MM.1S (cell line): ENCODE data around the gene PPP1CA.

Source experiments
- DNase-seq: peaks from one replicate; pipeline ENCODE4 v3.0.0-alpha.2; 2015
- H2AFZ ChIP-seq: fragments of 300-600 bp; sonication (generic); 2 replicates; pipeline ENCODE4 v1.6.0; 2016; ENCODE audit warnings: antibody characterized with exemption, low read length
- H3F3A ChIP-seq: fragments of 300-600 bp; sonication (generic); 2 replicates; pipeline ENCODE4 v1.6.1; 2016; ENCODE audit warnings: mild to moderate bottlenecking, antibody characterized with exemption, low read length, moderate library complexity, mixed read lengths; ENCODE audit not compliant: insufficient read depth
- H3K27ac ChIP-seq: fragments of 300-600 bp; sonication (generic); 2 replicates; pipeline ENCODE4 v1.5.1; 2016; ENCODE audit warnings: mild to moderate bottlenecking, low read length
- H3K27me3 ChIP-seq: fragments of 300-600 bp; sonication (generic); replicated peaks from 2 replicates; pipeline ENCODE4 v1.6.0; 2016; ENCODE audit warnings: low read length; ENCODE audit not compliant: insufficient read depth
- H3K36me3 ChIP-seq: fragments of 300-600 bp; sonication (generic); replicated peaks from 2 replicates; pipeline ENCODE4 v1.6.1; 2016; ENCODE audit warnings: mild to moderate bottlenecking, low read length, mixed read lengths; ENCODE audit not compliant: insufficient read depth
- H3K4me1 ChIP-seq: fragments of 300-600 bp; sonication (generic); 2 replicates; pipeline ENCODE4 v1.6.1; 2016; ENCODE audit warnings: low read length, mixed read lengths
- H3K4me2 ChIP-seq: fragments of 300-600 bp; sonication (generic); 2 replicates; pipeline ENCODE4 v1.6.0; 2016; ENCODE audit warnings: low read depth, low read length
- H3K4me3 ChIP-seq: fragments of 300-600 bp; sonication (generic); 2 replicates; pipeline ENCODE4 v1.5.1; 2016; ENCODE audit warnings: low read length, mixed read lengths
- H3K79me2 ChIP-seq: fragments of 300-600 bp; sonication (generic); 2 replicates; pipeline ENCODE4 v1.6.1; 2016; ENCODE audit warnings: mixed run types, low read length, mixed read lengths
- H3K9ac ChIP-seq: fragments of 300-600 bp; sonication (generic); 2 replicates; pipeline ENCODE4 v1.6.1; 2016; ENCODE audit warnings: low read length, mixed read lengths
- H3K9me2 ChIP-seq: fragments of 300-600 bp; sonication (generic); replicated peaks from 2 replicates; pipeline ENCODE4 v1.6.1; 2016; ENCODE audit warnings: mild to moderate bottlenecking, low read length, mixed read lengths; ENCODE audit not compliant: insufficient read depth
- H3K9me3 ChIP-seq: fragments of 300-600 bp; sonication (generic); replicated peaks from 2 replicates; pipeline ENCODE4 v1.6.1; 2016; ENCODE audit warnings: mild to moderate bottlenecking, low read length, mixed read lengths; ENCODE audit not compliant: insufficient read depth
- H4K20me1 ChIP-seq: fragments of 300-600 bp; sonication (generic); 2 replicates; pipeline ENCODE4 v1.6.1; 2016; ENCODE audit warnings: mild to moderate bottlenecking, low read length, moderate library complexity, mixed read lengths; ENCODE audit not compliant: insufficient read depth
- EZH2 ChIP-seq: fragments of 300-600 bp; sonication (generic); optimal IDR thresholded peaks from 2 replicates; pipeline ENCODE3; 2017; ENCODE audit warnings: low read depth, mild to moderate bottlenecking, antibody characterized with exemption, low read length, mixed read lengths
- EZH2phosphoT487 ChIP-seq: fragments of 300-600 bp; sonication (generic); IDR thresholded peaks from 2 replicates; pipeline ENCODE4 v1.6.1; 2018; ENCODE audit warnings: antibody characterized with exemption, low read length
- TF ChIP-seq, protein P1 (sequence below): fragments of 300-600 bp; sonication (generic); IDR thresholded peaks from 2 replicates; pipeline ENCODE4 v1.5.1; 2016; ENCODE audit warnings: antibody characterized with exemption, low read length, mixed read lengths

PPP1CA gene

DNA sequence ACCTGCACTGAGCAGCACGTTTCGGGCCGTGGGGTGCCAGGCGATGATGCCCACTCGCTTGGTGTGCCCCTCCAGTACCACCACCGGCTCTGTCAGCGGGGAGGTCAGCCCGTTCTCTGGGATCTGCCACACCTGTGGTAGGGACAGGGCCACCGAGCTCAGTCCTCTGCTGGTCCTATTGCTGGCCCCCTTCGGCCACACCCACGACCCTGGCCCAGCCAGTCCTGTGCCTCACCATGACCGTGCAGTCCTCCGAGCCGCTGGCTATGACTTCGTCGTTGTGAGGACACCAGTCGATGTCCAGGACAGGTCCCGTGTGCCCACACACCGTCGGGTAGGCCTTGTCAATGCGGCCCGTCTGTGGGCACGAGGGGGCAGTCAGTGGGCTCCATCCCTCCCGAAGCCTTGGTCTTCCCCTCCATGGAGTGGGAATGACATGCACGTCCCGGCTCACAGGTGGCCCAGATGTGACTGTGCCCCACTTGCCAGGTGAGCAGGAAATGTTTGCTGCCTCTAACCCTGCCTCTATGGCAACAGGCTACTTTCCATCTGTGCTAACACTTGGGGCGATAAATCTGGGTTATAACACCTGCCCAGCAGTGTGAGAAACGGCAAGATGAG, 40.2 kb upstream of the PPP1CA start:
- H3K36me3 ChIP-seq: no peaks in the 10 kb centered on the region
- H3K4me1 ChIP-seq: peaks cover 4% of the 10 kb centered on the region; the same call in 1 of the 2 replicates
- no peak overlapping the region for H2AFZ ChIP-seq
- H3K4me2 ChIP-seq: no peak overlapping the region
- H3K79me2 ChIP-seq: no peaks in the 10 kb centered on the region
- no peak overlapping the region for H3K9ac ChIP-seq
- no peaks in the 10 kb centered on the region for H3K27me3 ChIP-seq
- H3K27ac ChIP-seq: no peak overlapping the region
- no peak for DNase-seq
- no peaks in the 10 kb centered on the region for H4K20me1 ChIP-seq
- H3F3A ChIP-seq: no peaks in the 10 kb centered on the region
- no peaks in the 10 kb centered on the region for H3K9me3 ChIP-seq
- H3K4me3 ChIP-seq: no peak overlapping the region
- TF ChIP-seq, protein P1, sequence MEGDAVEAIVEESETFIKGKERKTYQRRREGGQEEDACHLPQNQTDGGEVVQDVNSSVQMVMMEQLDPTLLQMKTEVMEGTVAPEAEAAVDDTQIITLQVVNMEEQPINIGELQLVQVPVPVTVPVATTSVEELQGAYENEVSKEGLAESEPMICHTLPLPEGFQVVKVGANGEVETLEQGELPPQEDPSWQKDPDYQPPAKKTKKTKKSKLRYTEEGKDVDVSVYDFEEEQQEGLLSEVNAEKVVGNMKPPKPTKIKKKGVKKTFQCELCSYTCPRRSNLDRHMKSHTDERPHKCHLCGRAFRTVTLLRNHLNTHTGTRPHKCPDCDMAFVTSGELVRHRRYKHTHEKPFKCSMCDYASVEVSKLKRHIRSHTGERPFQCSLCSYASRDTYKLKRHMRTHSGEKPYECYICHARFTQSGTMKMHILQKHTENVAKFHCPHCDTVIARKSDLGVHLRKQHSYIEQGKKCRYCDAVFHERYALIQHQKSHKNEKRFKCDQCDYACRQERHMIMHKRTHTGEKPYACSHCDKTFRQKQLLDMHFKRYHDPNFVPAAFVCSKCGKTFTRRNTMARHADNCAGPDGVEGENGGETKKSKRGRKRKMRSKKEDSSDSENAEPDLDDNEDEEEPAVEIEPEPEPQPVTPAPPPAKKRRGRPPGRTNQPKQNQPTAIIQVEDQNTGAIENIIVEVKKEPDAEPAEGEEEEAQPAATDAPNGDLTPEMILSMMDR: no peak
- TF ChIP-seq EZH2 (no peak), EZH2phosphoT487 (no peak)
- no peaks in the 10 kb centered on the region for H3K9me2 ChIP-seq

DNA sequence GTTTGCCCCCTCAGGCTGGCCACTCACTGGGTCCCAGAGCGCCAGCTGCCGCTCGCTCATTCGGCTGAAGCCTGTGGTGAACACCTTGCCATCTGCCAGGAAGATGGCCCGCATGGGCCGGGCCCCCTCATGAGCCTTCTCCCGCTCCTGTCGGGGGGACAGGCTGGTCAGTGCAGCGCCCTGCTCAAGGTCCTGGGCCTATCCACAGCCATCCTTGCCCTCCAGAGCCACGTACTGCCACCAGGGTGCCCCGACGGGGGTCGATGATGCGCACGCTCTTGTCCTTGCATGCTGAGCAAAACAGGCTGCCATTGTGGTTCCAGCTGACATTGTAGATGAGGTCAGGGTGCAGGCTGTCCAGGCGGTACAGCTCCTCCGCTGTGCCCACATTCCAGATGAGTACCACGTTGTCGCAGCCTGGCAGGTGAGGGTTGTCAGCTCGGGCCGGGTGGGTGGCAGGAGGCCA, 39.5 kb upstream of the PPP1CA start:
- Histone ChIP-seq H3K27me3 (no peaks in the 10 kb centered on the region), H2AFZ (no peak overlapping the region), H3K9me2 (no peaks in the 10 kb centered on the region), H3F3A (no peaks in the 10 kb centered on the region), H3K27ac (no peak overlapping the region), H3K9me3 (no peaks in the 10 kb centered on the region), H4K20me1 (no peaks in the 10 kb centered on the region), H3K36me3 (no peaks in the 10 kb centered on the region), H3K79me2 (no peaks in the 10 kb centered on the region), H3K4me3 (no peak overlapping the region), H3K4me1 (peaks cover 4% of the 10 kb centered on the region; the same call in 1 of the 2 replicates), H3K9ac (no peak overlapping the region), H3K4me2 (no peak overlapping the region)
- DNase-seq: no peak
- no peak for TF ChIP-seq EZH2phosphoT487
- TF ChIP-seq EZH2: no peak
- TF ChIP-seq, protein P1: no peak

DNA sequence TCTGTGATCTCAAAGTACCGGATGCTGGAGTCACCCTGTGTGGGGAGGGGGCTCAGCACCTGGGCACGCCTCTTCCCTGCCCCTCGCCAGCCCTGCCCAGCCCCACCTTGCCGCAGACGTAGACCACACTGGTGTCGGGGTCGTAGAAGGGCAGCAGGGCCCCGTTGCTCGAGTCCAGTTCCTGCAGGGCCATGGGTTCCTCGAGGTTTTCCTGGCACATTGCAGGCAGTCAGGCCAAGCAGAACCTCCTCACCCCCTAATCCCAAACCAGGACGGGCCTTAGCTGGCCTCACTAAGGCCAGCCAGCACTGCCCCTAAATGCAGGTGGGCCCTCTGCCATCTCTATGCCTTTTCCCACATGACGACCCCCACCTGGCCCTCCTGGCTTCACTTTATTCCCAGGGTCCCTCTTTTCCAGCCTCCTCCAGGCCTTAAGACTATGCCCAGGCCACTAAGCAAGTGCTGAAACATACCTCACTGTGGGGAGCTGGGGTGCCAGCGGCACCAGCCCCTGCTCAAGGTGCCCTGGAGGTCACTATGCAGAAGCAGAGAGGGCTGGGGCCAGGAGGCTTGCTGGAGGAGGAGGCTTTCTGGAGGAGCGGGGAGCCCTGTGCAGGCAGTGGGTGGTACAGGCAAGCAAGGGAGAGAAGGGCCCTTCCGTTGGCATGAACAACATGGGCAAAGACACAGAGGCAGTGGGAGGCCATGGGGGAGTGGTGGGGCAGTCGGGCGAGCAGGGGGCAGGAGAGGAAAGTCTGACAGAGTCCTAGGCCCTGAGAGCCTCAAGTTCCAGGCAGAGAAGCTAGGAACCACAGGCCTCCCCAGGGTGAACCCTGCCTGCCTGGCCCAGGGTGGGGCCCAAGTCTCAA, 38.8 kb upstream of the PPP1CA start:
- H3K9ac ChIP-seq: no peak overlapping the region
- no peak overlapping the region for H3K27ac ChIP-seq
- H3K9me2 ChIP-seq: no peaks in the 10 kb centered on the region
- H3K9me3 ChIP-seq: no peaks in the 10 kb centered on the region
- no peaks in the 10 kb centered on the region for H3K36me3 ChIP-seq
- peaks cover 4% of the 10 kb centered on the region; the same call in 1 of the 2 replicates for H3K4me1 ChIP-seq
- H3F3A ChIP-seq: no peaks in the 10 kb centered on the region
- no peaks in the 10 kb centered on the region for H3K27me3 ChIP-seq
- H3K4me3 ChIP-seq: no peak overlapping the region
- no peak for DNase-seq
- H4K20me1 ChIP-seq: no peaks in the 10 kb centered on the region
- no peak overlapping the region for H3K4me2 ChIP-seq
- H2AFZ ChIP-seq: no peak overlapping the region
- no peaks in the 10 kb centered on the region for H3K79me2 ChIP-seq
- TF ChIP-seq, protein P1: no peak
- TF ChIP-seq EZH2phosphoT487: no peak
- no peak for TF ChIP-seq EZH2
